Brain pericyte (primary cell): ENCODE measurements around the gene SLC44A1.

Source experiments
- DNase-seq: peaks from one replicate; pipeline ENCODE4 v3.0.0-alpha.2; 2012; ENCODE audit warnings: low read depth, low spot score

The SLC44A1 gene

DNA sequence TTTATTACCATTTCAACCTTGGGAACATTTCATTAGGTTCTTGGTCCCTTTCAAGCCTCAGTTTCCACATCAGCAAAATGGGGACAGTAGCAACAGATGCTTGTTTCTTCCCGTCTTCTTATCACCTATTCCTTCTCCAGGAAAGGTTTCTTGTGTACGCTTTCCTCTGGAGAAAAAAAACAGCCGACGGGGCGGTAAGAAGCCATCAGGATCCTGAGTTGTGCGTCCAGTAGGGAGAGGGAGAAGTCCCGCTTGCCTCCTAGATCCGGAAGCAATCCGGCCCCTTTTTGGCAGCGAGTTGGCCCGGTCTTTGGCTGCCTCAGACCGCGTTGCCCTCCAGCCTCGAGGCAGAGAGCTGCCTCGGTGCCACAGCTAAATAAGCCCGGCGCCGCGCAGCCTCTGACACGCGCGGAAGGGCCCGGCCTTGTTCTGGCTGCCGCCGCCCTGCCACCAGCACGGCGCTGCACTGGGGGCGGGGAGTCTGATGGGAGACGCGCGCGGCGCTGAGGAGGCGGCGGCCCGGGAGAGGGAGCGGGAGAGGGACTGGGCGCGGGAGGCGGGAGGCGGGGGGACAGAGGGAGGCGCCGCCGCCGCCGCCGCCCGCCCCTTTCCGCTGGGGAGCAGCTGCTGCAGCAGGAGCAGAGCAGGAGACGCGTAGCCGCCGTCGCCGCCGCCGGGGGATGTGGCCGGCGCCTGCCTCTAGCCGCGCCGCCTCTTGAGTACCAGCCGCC, at the start of gene SLC44A1:
Gene SLC44A1, plus strand, starts transcription at position 649 of the 731 bp plus-strand sequence. CDS start 218 bp downstream, outside the sequence.
- peak; percentile 84 for DNase-seq

- no peak for DNase-seq
These were observed 49.2 kb upstream of the SLC44A1 start for GRCh38 chr9:105195259-105195658.

DNA sequence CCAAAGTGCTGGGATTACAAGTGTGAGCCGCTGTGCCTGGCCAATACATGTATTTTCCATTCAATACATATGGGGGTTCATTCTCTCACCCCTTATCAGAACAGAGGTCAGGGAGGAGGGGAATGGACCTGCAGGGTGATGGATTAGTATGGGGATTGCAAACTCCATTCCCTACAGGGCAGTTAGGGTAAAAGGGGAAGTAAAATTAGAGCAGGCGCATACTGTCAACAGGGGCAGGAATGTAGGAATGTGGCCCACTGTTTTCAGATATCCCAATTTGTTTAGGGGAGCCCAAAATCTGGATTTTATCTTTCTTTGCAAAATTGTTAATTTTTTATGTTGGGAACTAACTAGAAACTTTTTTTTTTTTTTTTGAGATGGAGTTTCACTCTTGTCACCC, 46.4 kb upstream of the SLC44A1 start:
- DNase-seq: no peak

DNA sequence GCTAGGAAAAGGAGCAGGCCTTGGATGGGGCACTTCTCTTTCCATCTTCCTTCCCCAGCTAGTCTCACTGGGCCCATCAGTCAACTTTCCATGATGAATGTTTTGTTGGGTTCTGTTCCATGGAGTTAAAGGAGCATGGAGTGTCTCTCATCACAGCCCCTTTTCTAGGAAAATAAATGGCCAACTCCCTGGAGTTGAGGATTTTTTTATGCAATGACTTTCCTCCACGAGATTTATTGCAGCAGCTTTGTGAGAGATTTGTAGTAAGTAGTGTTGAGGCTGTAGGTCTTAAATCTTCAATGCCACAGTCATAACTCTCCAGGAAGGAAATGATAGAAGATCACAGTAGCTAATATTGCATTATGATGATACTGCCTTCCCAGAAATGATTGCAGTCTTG, 45.6 kb upstream of the SLC44A1 start:
- no peak for DNase-seq

- no peak for DNase-seq
These were observed 40.0 kb upstream of the SLC44A1 start for GRCh38 chr9:105204416-105204815.

DNA sequence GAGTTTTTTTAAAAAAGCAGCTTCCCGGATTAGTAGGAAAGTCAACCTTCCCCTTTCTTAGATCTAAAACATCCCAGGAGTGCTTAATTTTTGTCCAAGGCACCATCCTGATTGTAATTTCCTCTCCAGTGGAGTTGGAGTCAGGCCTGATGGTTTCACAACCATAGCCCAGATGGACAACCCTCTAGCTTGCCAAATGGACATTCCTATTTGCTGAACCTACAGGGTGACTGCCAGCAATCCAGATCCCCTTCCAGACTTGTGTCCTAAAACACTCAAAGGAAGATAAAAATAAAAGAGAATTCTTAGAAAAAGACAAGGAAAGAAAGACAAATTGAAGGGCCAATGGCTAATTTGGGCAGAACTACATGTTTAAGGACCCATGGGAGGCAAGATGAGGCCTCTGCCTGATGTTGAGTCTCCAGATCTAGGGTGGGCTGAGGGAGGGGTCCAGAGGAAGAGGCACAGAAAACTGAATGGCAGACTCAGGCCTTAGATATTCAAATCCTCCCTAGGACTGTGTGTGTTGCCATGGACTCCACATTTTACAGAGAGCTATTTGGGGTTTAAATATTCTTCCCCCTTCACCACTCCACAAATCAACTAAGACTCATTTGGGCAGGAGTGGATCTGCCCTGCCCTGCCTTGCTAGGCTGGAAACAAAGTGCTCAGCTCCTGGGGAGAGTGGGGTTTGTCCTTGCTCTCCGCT, 38.5 kb upstream of the SLC44A1 start:
- DNase-seq: no peak

DNA sequence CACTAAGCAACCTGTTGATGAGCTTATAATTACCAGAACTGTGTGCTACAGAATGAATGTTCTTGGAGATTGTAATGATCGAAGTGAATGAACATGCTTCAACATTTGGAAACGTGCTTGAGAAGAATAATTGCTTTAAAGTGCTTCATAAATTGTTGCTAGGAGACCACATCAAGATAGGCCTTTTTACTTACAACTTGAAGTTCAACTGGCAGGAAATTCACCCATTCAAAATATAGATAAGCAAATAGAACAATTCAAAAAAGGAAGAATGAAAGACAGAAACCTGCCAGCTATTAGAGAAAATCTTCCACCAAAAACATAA, 38.0 kb upstream of the SLC44A1 start:
- DNase-seq: no peak

GRCh38 chr9:105206821-105207699, 37.4 kb upstream of the SLC44A1 start:
- DNase-seq: no peak

GRCh38 chr9:105216440-105217178, 27.8 kb upstream of the SLC44A1 start:
- no peak for DNase-seq

DNA sequence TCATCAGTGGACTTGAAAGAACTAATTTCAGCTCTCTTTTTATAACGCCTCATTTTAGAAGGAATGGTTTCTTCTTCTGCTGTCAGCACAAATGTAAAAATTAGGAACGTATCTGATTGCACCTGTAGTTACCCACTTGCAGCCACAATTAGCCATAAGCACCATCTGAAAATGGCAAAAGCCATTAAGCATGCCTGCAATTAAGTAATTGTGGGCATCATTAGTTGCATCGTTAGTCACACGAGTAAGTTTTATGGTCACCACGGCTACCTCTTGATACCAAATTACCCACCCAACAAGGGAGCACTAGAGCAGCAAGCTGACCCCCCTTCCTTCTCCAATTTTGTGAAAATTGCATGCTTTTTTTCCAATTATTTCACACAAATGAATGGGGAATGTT, 25.8 kb upstream of the SLC44A1 start:
- DNase-seq: no peak

GRCh38 chr9:105219291-105219805, 25.1 kb upstream of the SLC44A1 start:
- no peak for DNase-seq

- DNase-seq: no peak
These were observed 24.0 kb upstream of the SLC44A1 start for GRCh38 chr9:105220451-105220850.

GRCh38 chr9:105223544-105224140, 20.8 kb upstream of the SLC44A1 start:
- DNase-seq: no peak

DNA sequence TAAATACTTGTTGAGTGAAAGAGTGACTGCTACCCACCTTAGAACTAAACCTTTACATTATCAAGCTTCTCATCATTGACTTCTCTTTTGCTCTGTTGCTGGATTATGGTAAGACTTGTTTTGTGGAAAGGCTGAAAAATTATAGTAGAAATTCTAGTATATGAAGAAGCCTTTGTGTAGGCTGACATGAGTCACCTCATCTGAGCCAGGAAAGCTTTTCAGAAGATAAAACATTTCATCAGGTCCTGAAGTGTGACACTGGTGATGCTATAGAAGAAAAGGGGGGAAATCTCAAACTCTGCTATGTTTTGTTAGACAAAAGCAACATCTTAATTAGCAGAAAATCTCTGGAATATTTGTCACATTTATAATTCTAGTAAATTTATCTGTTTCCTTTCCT, 18.4 kb upstream of the SLC44A1 start:
- DNase-seq: no peak

DNA sequence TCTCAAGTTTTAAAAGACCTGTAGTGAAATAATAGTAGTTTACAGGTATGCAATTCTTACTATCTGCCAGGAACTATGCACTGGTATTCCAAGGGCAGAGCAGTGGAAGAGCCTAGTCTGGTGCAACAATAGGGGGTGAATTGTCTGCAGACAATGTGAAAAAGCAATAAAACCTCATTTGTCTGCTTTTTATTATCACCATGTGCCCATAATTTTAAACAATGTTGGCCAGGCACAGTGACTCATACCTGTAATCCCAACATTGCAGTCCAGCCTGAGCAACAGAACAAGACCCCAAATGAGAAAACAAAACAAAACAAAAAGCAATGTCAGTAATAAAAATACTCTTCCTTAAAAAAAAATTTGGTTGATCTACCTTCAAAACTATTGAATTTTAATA, 12.2 kb upstream of the SLC44A1 start:
- no peak for DNase-seq

DNA sequence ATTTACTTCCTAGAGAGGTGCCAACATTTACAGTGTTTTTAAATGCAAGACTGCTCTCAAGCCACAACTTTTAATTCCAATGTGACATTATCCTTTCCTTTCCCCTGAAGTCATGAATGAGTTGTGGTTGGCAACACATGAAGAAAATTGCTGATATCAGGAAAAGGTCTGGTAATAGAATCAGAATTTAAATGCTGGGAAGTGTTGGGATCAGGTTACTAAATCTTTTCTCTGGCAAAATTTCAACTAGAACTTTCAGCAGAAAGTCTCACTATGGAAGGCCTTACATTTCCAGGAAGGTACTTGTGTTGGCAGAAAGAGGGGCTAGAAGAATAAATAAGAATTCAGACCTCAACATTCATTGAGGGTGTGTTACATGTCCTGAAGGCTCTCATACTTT, 10.6 kb upstream of the SLC44A1 start:
- no peak for DNase-seq

DNA sequence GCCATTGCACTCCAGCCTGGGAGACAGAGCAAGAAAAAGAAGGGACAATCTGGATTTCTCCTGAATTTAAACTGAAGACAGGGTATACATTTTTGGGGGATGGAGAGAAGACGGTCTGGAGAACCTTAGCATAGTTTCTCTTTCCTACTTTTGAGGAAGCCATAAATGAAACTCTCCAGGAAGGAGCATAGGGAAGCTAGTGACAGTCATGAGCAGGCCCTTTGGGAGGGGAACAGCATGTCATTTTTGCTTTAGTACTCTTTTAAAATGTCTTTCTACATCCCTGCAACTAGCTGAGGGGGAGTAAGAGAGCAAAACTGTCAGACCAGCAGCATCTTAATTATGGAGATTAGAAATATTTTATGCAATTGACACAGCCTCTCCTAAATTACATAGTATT, 8.2 kb upstream of the SLC44A1 start:
- DNase-seq: no peak

DNA sequence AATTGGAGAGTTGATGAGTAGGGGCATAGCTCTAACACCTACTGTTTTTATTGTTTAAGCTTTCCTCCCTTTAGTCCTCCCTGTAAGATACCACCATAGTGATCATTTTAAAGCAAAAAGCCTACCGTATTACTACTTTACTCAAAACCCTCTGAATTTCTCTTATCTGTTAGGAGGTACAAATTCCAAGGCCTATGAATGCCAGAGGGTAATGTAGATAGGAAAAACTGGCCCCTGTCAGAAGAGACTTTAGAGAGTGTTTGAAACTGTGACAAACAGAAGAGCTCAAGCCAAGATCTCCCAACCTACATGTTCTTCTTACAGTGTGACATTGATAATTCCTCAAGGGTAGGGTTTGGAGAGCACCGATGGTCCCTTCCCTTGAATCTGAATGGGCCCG, 7.2 kb upstream of the SLC44A1 start:
- no peak for DNase-seq

DNA sequence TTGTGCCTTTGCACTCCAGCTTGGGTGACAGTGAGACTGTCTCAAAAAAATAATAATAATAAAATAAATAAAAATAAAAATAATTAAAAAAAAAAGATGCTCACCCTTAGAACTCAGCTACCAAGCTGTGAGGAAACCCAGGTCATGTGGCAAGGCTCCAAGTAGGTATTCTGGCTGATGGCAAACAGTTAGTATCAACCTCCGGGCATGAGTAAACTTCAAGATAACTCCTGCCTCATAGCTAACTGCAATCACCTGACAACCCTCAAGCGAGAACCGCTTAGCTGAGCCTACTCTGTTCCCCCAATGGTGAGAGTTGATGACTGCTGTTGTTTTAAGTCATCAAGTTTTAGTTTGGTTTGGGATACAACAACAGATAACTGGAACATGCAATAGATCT, 6.1 kb upstream of the SLC44A1 start:
- no peak for DNase-seq

- no peak for DNase-seq
These were observed 3.0 kb upstream of the SLC44A1 start for GRCh38 chr9:105241356-105242043.

DNA sequence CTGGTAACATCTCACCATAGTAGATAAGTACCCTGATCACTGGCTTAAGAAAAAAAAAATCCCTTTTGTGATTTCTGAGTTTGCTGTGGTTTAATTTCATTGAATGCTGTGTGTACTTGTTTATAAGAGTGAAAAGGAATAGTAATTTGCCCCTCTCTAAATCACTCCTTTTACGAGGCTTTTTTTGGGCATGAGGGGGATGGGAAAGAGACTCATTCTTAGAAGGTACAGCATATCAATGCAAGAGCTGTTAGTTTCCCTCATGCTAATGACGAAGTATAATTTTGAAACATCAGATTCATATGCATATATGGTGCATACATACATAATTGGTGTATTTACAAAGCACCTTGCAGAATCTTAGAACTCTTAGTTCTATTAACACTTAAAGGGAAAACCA, 2.4 kb upstream of the SLC44A1 start:
- DNase-seq: no peak
